ENCODE results near the gene MMD2. TPM values are rescaled to one million over a fixed set of nuclear protein-coding genes. Genes with fewer than 3 reads are reported as not detected.

The MMD2 gene
- not detected for total RNA-seq

DNA sequence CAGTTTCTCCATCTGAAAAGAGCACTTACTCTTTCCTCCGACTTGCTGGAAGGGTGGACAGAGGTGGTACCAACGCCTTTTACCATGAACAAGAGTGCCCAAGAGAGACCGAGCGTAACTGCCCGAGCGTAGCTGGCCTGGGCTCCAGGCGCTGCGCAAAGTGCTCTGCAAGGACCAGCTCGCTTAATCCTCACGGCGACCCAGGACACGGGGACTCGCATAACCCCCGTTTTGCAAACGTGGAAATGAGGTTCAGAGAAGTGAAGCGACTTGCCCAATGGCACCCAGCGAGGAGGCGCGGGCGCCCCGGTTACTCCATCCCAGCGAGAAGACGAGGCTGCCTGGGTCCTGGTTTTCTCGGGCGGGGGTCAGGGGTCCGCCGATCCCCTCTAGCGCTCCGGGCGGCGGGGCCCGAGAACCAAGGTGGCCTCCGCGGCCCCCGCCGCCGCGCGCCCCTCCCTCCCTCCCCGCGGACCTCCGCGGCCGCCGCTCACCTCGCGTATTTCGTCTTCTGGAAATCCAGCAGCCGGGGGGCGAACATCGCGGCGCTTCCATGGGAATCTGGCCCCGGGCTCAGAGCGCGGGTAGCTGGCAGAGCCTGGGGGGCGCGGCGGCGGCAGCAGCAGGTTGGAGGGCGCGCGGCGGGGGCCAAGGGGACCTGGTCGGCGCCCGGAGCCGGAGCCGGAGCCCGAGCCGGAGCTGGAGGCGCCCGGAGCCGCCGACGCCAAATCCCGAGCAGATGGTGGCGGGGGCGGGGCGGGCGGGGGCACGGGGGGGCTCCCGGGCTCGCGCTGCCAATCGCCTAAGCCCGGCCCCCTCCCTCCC lies at the start of gene MMD2:
Gene MMD2, minus strand, starts transcription at position 711 of the 825 bp plus-strand sequence. Its CDS starts 170 bp downstream, at position 541.
- Histone ChIP-seq H3K4me3 (peak within 1 kb of the TSS in 1 of 2 donors; percentile 29), H3K27me3 (peaks cover 6 to 8% of the 10 kb centered on the region in 2 donors), H3K4me1 (peaks cover 0 to 8% of the 10 kb centered on the region in 2 donors), H3K27ac (no peak within 1 kb of the TSS), H3K36me3 (no peaks in the 10 kb centered on the region), H3K9me3 (no peaks in the 10 kb centered on the region)
- DNase-seq = no peak
- intact Hi-C loops (cut with DNase I; ENCODE audit: low total_unique reads) = no loop called here
- no peak for TF ChIP-seq POLR2A (IDR thresholded peaks at IDR 0.05)

- Histone ChIP-seq H3K36me3 (no peaks in the 10 kb centered on the region), H3K27ac (no peak overlapping the region), H3K27me3 (no peaks in the 10 kb centered on the region), H3K4me3 (no peak overlapping the region), H3K4me1 (no peaks in the 10 kb centered on the region), H3K9me3 (peaks cover 0 to 2% of the 10 kb centered on the region in 2 donors)
- intact Hi-C loops (cut with DNase I; ENCODE audit: low total_unique reads) = no loop called here
- no peak for DNase-seq
- TF ChIP-seq, protein P1, sequence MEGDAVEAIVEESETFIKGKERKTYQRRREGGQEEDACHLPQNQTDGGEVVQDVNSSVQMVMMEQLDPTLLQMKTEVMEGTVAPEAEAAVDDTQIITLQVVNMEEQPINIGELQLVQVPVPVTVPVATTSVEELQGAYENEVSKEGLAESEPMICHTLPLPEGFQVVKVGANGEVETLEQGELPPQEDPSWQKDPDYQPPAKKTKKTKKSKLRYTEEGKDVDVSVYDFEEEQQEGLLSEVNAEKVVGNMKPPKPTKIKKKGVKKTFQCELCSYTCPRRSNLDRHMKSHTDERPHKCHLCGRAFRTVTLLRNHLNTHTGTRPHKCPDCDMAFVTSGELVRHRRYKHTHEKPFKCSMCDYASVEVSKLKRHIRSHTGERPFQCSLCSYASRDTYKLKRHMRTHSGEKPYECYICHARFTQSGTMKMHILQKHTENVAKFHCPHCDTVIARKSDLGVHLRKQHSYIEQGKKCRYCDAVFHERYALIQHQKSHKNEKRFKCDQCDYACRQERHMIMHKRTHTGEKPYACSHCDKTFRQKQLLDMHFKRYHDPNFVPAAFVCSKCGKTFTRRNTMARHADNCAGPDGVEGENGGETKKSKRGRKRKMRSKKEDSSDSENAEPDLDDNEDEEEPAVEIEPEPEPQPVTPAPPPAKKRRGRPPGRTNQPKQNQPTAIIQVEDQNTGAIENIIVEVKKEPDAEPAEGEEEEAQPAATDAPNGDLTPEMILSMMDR (IDR thresholded peaks at IDR 0.05) = no peak
- TF ChIP-seq POLR2A (IDR thresholded peaks at IDR 0.05) = no peak
Measured at GRCh38 chr7:5005066-5005465, 46.1 kb upstream of the MMD2 start.

- Histone ChIP-seq H3K27ac (no peak overlapping the region), H3K4me1 (no peaks in the 10 kb centered on the region), H3K27me3 (no peaks in the 10 kb centered on the region), H3K36me3 (no peaks in the 10 kb centered on the region), H3K9me3 (no peaks in the 10 kb centered on the region), H3K4me3 (no peak overlapping the region)
- DNase-seq = no peak
- TF ChIP-seq POLR2A (IDR thresholded peaks at IDR 0.05) = no peak
- TF ChIP-seq, protein P1 (IDR thresholded peaks at IDR 0.05) = no peak
- intact Hi-C loops (cut with DNase I; ENCODE audit: low total_unique reads) = no loop called here
Measured at GRCh38 chr7:5001911-5002310, 42.9 kb upstream of the MMD2 start.

- TF ChIP-seq POLR2A (IDR thresholded peaks at IDR 0.05) = no peak
- TF ChIP-seq, protein P1 (IDR thresholded peaks at IDR 0.05) = no peak
- Histone ChIP-seq H3K9me3 (no peaks in the 10 kb centered on the region), H3K27ac (no peak overlapping the region), H3K4me3 (no peak overlapping the region), H3K4me1 (no peaks in the 10 kb centered on the region), H3K27me3 (no peaks in the 10 kb centered on the region), H3K36me3 (no peaks in the 10 kb centered on the region)
- intact Hi-C loops (cut with DNase I; ENCODE audit: low total_unique reads) = no loop called here
- no peak for DNase-seq
Measured at GRCh38 chr7:5001003-5001402, 42.0 kb upstream of the MMD2 start.

- no peak for DNase-seq
- intact Hi-C loops (cut with DNase I; ENCODE audit: low total_unique reads) = no loop called here
- Histone ChIP-seq H3K27me3 (no peaks in the 10 kb centered on the region), H3K27ac (no peak overlapping the region), H3K4me1 (no peaks in the 10 kb centered on the region), H3K36me3 (no peaks in the 10 kb centered on the region), H3K9me3 (no peaks in the 10 kb centered on the region), H3K4me3 (no peak overlapping the region)
- TF ChIP-seq, protein P1 (IDR thresholded peaks at IDR 0.05) = no peak
- no peak for TF ChIP-seq POLR2A (IDR thresholded peaks at IDR 0.05)
Measured at GRCh38 chr7:4999369-4999950, 40.5 kb upstream of the MMD2 start.

Data from uterus (tissue), 4 donors.